Colonic mucosa (tissue), 4 donors: Measurements from ENCODE around the gene CHMP4B. TPM values are rescaled to one million over a fixed set of nuclear protein-coding genes. Genes with fewer than 3 reads are reported as not detected.

Source experiments
- DNase-seq: peaks from one replicate; pipeline ENCODE4 v3.0.0-alpha.2; 2020
- H3K27ac ChIP-seq: fragments of 200-600 bp; one replicate; pipeline ENCODE4 v1.8.0; 2021
- H3K27me3 ChIP-seq: fragments of 200-600 bp; one replicate; pipeline ENCODE4 v1.8.0; 2021
- H3K36me3 ChIP-seq: fragments of 200-600 bp; one replicate; pipeline ENCODE4 v1.8.0; 2021
- H3K4me1 ChIP-seq: fragments of 200-600 bp; one replicate; pipeline ENCODE4 v1.8.0; 2021; ENCODE audit warnings: mild to moderate bottlenecking
- H3K4me3 ChIP-seq: fragments of 200-600 bp; one replicate; pipeline ENCODE4 v1.8.0; 2021
- H3K9ac ChIP-seq, 2 donors: one replicate each; pipeline ENCODE4 v1.7.0; 2013; ENCODE audit warnings: control low read depth in 2 of 2, low read depth in 2 of 2, low read length in 2 of 2
- H3K9me3 ChIP-seq: fragments of 200-600 bp; one replicate; pipeline ENCODE4 v1.8.0; 2021
- intact Hi-C: fragments of 100-400 bp; cut with DNase I; formaldehyde crosslinking; loops from one replicate; pipeline ENCODE4 v1.14.1; 2022
- total RNA-seq, 2 donors: library from RNA; stranded (reverse); fragmentation: NEBNext Ultra II Directional in 1 of 2; extraction: Animal tissue kit (Norgen Biotek cat#: 25700) in 1 of 2; gene quantifications; one replicate each; pipeline ENCODE4 v1.2.1, GENCODE V29; 2021
- TF ChIP-seq, protein P1 (sequence below): fragments of 200-600 bp; IDR thresholded peaks from one replicate; pipeline ENCODE4 v1.8.0; 2022; ENCODE audit warnings: antibody characterized with exemption, mild to moderate bottlenecking
- donor health status: healthy.
- donor health status: DM: no; HTN: no; CAD: no.
- donor health status: DM: no; HTN: no; CAD: no.

The CHMP4B gene
- total RNA-seq, 2 donors from 2014 or later = 165 to 227 TPM

DNA sequence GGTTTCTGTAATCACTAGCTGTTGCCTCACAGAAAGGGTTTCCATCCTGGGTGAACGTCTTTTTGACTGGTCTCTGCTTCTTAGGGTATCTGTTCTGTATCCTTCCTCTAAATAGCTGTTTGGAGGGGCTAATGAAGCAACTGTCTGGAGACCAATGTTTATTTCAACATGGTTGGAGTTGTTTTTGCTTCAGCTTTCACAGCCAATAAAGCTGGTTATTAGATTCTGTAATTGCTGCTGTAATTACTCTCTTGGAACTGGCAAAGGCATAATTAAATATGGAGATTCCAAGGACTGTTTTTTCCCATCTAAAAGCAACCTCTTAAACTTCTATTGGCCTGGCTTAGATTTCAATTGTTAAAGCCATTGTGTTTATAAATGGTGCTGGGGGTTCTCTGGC, 31.9 kb downstream of the CHMP4B start:
- H3K36me3 ChIP-seq = no peaks in the 10 kb centered on the region
- no peaks in the 10 kb centered on the region for H3K27me3 ChIP-seq
- H3K27ac ChIP-seq = no peak overlapping the region
- DNase-seq = no peak
- H3K4me1 ChIP-seq = peaks cover 47% of the 10 kb centered on the region
- H3K9ac ChIP-seq = no peak overlapping the region
- no peaks in the 10 kb centered on the region for H3K9me3 ChIP-seq
- no peak overlapping the region for H3K4me3 ChIP-seq
- TF ChIP-seq, protein P1, sequence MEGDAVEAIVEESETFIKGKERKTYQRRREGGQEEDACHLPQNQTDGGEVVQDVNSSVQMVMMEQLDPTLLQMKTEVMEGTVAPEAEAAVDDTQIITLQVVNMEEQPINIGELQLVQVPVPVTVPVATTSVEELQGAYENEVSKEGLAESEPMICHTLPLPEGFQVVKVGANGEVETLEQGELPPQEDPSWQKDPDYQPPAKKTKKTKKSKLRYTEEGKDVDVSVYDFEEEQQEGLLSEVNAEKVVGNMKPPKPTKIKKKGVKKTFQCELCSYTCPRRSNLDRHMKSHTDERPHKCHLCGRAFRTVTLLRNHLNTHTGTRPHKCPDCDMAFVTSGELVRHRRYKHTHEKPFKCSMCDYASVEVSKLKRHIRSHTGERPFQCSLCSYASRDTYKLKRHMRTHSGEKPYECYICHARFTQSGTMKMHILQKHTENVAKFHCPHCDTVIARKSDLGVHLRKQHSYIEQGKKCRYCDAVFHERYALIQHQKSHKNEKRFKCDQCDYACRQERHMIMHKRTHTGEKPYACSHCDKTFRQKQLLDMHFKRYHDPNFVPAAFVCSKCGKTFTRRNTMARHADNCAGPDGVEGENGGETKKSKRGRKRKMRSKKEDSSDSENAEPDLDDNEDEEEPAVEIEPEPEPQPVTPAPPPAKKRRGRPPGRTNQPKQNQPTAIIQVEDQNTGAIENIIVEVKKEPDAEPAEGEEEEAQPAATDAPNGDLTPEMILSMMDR = no peak
- intact Hi-C loops = no loop called here

DNA sequence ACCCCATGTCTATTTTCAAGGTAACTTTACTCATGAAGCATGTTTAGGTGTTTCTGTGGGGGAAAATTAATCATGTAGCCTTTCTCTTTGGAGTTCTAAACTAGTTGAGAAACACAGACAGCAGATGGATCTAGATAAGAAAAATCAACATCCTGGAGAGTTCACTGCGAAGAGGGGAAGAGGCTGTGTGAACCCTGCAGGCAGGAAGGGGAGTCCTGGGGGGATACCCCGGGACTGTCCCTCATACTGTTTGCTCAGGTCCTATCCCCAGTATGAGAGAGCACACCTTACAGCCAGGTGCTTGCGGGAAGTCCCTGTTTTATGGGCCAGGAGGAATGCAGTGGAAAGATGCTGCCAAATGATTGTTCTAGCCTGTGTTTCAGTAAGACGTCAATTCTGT, 32.7 kb downstream of the CHMP4B start:
- intact Hi-C loops = no loop called here
- no peak overlapping the region for H3K4me3 ChIP-seq
- H3K36me3 ChIP-seq = no peaks in the 10 kb centered on the region
- DNase-seq = peak; percentile 42
- TF ChIP-seq, protein P1 = no peak
- H3K27ac ChIP-seq = no peak overlapping the region
- no peaks in the 10 kb centered on the region for H3K9me3 ChIP-seq
- H3K9ac ChIP-seq = no peak overlapping the region
- H3K4me1 ChIP-seq = peaks cover 38% of the 10 kb centered on the region
- H3K27me3 ChIP-seq = no peaks in the 10 kb centered on the region

DNA sequence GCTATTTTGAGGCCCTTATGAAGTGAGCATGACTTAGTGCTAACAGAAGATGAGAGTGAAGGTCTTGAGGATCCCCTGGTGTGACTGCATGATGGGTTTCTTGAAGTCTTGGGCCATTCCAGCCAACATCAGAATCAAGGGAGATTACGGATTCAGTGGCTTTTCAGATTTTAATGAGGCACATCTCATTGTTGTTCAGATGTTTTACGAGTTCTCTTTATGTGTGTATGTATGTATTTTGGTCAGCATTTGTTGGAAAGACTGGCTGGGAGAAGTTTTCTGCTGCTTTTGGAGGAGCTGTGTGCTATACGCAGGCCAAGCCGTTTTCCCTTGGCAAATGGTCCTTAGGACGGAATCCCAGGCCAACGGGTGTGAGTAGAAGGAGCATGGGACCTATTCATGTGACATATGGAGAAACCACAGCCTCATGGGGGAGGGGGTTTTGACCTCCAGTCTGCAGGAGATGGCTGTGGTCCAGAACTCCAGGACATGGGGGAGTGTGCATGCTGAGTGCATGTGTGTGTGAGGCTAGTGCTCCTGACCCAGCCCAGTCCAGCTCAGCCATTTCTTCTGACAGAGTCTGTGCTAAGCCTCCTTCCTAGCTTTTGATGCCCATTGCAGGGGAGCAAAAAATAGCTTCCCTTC, 35.3 kb downstream of the CHMP4B start:
- no peak overlapping the region for H3K9ac ChIP-seq
- H3K9me3 ChIP-seq = no peaks in the 10 kb centered on the region
- DNase-seq = no peak
- intact Hi-C loops = no loop called here
- no peak overlapping the region for H3K27ac ChIP-seq
- H3K36me3 ChIP-seq = peaks cover 8% of the 10 kb centered on the region
- no peaks in the 10 kb centered on the region for H3K27me3 ChIP-seq
- TF ChIP-seq, protein P1 = no peak
- H3K4me1 ChIP-seq = peaks cover 31% of the 10 kb centered on the region
- no peak overlapping the region for H3K4me3 ChIP-seq

DNA sequence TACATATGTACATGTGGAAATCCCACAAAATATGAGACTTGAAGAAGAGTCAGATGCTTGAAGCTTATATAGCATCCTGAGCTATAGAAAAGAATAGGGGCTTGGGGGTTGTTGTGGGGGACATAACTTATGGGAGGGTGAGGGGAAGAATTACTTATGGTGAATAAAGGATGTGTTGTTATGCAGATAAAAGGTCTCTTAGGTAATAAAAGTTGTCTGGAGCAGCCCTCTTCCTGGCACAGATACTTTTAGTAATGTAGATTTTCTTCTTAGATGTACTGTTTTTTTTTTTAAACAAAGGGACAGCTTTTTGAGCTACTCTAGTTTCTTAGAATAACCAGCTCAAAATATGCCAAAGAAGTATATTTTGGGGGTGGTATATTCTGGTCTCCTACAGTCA, 35.9 kb downstream of the CHMP4B start:
- Histone ChIP-seq H3K27me3 (no peaks in the 10 kb centered on the region), H3K4me3 (no peak overlapping the region), H3K4me1 (peaks cover 29% of the 10 kb centered on the region), H3K9me3 (no peaks in the 10 kb centered on the region), H3K27ac (no peak overlapping the region), H3K9ac (no peak overlapping the region), H3K36me3 (peaks cover 14% of the 10 kb centered on the region)
- intact Hi-C loops = no loop called here
- TF ChIP-seq, protein P1 = no peak
- no peak for DNase-seq

DNA sequence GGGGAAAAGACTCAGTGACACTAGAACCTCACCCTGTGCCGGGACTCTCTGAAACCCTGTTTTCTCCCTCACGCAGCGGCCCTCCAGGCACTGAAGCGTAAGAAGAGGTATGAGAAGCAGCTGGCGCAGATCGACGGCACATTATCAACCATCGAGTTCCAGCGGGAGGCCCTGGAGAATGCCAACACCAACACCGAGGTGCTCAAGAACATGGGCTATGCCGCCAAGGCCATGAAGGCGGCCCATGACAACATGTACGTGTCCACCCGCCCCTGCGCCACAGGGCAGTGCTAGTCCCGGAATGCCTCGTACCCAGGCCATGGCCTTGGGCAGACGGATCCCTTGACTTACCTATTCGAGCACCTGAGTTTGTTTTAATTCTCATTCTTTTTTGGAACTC, 37.2 kb downstream of the CHMP4B start:
- no peak for DNase-seq
- TF ChIP-seq, protein P1 = no peak
- H3K4me3 ChIP-seq = no peak overlapping the region
- no peaks in the 10 kb centered on the region for H3K9me3 ChIP-seq
- intact Hi-C loops = no loop called here
- peaks cover 15% of the 10 kb centered on the region for H3K4me1 ChIP-seq
- peaks cover 19% of the 10 kb centered on the region for H3K36me3 ChIP-seq
- no peak overlapping the region for H3K27ac ChIP-seq
- H3K9ac ChIP-seq = no peak overlapping the region
- H3K27me3 ChIP-seq = no peaks in the 10 kb centered on the region
